HepG2 (cell line): Measurements from ENCODE around the gene MAPK8IP1. TPM values are rescaled to one million over a fixed set of nuclear protein-coding genes. Genes with fewer than 3 reads are reported as not detected.

ENCODE experiments used
- ATAC-seq: fragments of 200-7000 bp; cut with Tn5 transposase; 3 replicates; pipeline ENCODE4 v1.9.1; 2020; ENCODE audit warnings: mild to moderate bottlenecking, moderate library complexity
- BruUV-seq: library from RNA; stranded (reverse); fragments of 400-500 nt; replicated peaks from 2 replicates; lab custom pipeline; 2021; lab: Mats Ljungman, UMichigan
- CTCF ChIA-PET: fragments of 300-600 bp; formaldehyde crosslinking; extraction: SDS; loops from one replicate; lab custom pipeline; 2021; ENCODE audit warnings: low total read pairs, inconsistent platforms, low intra/inter-chr PET ratio; lab: Yijun Ruan, JAX
- POLR2A ChIA-PET: fragments of 350-600 bp; sonication (Branson Sonifier 250); formaldehyde crosslinking; loops from one replicate; lab custom pipeline; 2020; ENCODE audit warnings: antibody characterized with exemption, inconsistent platforms; lab: Yijun Ruan, JAX
- DNase-seq: peaks from one replicate; pipeline ENCODE4 v3.0.0-alpha.2; 2015; ENCODE audit warnings: low spot score
- FAIRE-seq: peaks from 3 replicates; lab custom pipeline; 2011; peaks lifted over from hg19 to GRCh38; lab: Jason Lieb, UNC
- H2AFZ ChIP-seq: one replicate; pipeline ENCODE4 v1.6.1; 2011; ENCODE audit warnings: low read length, inconsistent platforms
- H3K27ac ChIP-seq: fragments of 300-600 bp; 3 replicates; pipeline ENCODE4 v1.8.0; 2011; ENCODE audit warnings: mixed run types, mild to moderate bottlenecking, mixed read lengths, low read length, inconsistent platforms; ENCODE audit not compliant: insufficient read depth; ENCODE audit errors: extremely low read length
- H3K27me3 ChIP-seq, 2 experiments: fragments of 200-600 bp in 1 of 2; 2 replicates in 1 of 2; 3 replicates in 1 of 2; pipeline versions ENCODE4 v1.6.0 to v1.8.0; 2011; ENCODE audit warnings: low read length in 2 of 2, mild to moderate bottlenecking in 2 of 2, moderate library complexity in 2 of 2, inconsistent platforms in 1 of 2; ENCODE audit not compliant: insufficient read depth in 2 of 2, control insufficient read depth in 1 of 2
- H3K36me3 ChIP-seq, 2 experiments: fragments of 200-600 bp in 1 of 2; replicated peaks in 1 of 2; 2 replicates in 1 of 2; 3 replicates in 1 of 2; pipeline versions ENCODE4 v1.5.1 to v1.8.0; 2011; ENCODE audit warnings: low read length in 2 of 2, inconsistent platforms in 1 of 2; ENCODE audit not compliant: insufficient read depth in 2 of 2, control insufficient read depth in 1 of 2
- H3K4me1 ChIP-seq: 2 replicates; pipeline ENCODE4 v1.5.1; 2012; ENCODE audit warnings: low read length, inconsistent platforms; ENCODE audit not compliant: insufficient read depth
- H3K4me2 ChIP-seq: 2 replicates; pipeline ENCODE4 v1.6.0; 2011; ENCODE audit warnings: low read depth, low read length, inconsistent platforms
- H3K4me3 ChIP-seq, 3 experiments: fragments of 200-600 bp in 1 of 3; sonication (generic), shearing (Covaris generic) in 1 of 3; replicated peaks in 1 of 3; 2 replicates each; pipeline ENCODE4 v1.5.1; 2011 to 2016; ENCODE audit warnings: low read length in 3 of 3, inconsistent platforms in 2 of 3, low read depth in 2 of 3, mild to moderate bottlenecking in 2 of 3, control low read depth in 1 of 3, mixed read lengths in 1 of 3; ENCODE audit not compliant: insufficient read depth in 1 of 3
- H3K79me2 ChIP-seq: one replicate; pipeline ENCODE4 v1.6.1; 2011; ENCODE audit warnings: low read length, inconsistent platforms; ENCODE audit not compliant: insufficient read depth
- H3K9ac ChIP-seq: 2 replicates; pipeline ENCODE4 v1.6.0; 2011; ENCODE audit warnings: mild to moderate bottlenecking, low read depth, low read length, inconsistent platforms; ENCODE audit not compliant: insufficient read depth
- H3K9me3 ChIP-seq: 2 replicates; pipeline ENCODE4 v1.5.1; 2012; ENCODE audit warnings: mild to moderate bottlenecking, low read length
- H4K20me1 ChIP-seq: 2 replicates; pipeline ENCODE4 v1.6.0; 2011; ENCODE audit warnings: inconsistent platforms, mild to moderate bottlenecking, low read length, moderate library complexity; ENCODE audit not compliant: insufficient read depth
- ATF7 ChIP-seq, 2 experiments: fragments of 450-650 bp in 1 of 2; sonication (generic) in 1 of 2; formaldehyde crosslinking in 1 of 2; IDR thresholded peaks; 2 replicates each; pipeline versions ENCODE4 v1.4.0 to v1.6.1; 2016 to 2020; ENCODE audit warnings: antibody characterized with exemption in 1 of 2, mild to moderate bottlenecking in 1 of 2, missing genetic modification reagents in 1 of 2
- ATF7-NPFF ChIP-seq: sonication (generic); formaldehyde crosslinking; IDR thresholded peaks from 2 replicates; pipeline ENCODE4 v1.8.1; 2023; ENCODE audit warnings: mild to moderate bottlenecking, low read depth, missing genetic modification reagents, moderate library complexity
- BRD4 ChIP-seq: sonication (generic); formaldehyde crosslinking; IDR thresholded peaks from 2 replicates; pipeline ENCODE4 v1.4.0; 2020; ENCODE audit warnings: missing genetic modification reagents
- CREM ChIP-seq, 2 experiments: sonication (generic) in 1 of 2; formaldehyde crosslinking in 1 of 2; IDR thresholded peaks; 2 replicates each; pipeline versions ENCODE4 v1.4.0 to v1.6.1; 2016 to 2020; ENCODE audit warnings: antibody characterized with exemption in 1 of 2, mild to moderate bottlenecking in 1 of 2, missing genetic modification reagents in 1 of 2
- ESRRA ChIP-seq: sonication (generic); formaldehyde crosslinking; IDR thresholded peaks from 2 replicates; pipeline ENCODE4 v1.5.1; 2020; ENCODE audit warnings: mild to moderate bottlenecking, low read depth, missing genetic modification reagents
- HDAC6 ChIP-seq: fragments of 200-600 bp; sonication (generic); IDR thresholded peaks from 2 replicates; pipeline ENCODE4 v1.7.0; 2017; ENCODE audit warnings: mild to moderate bottlenecking, antibody characterized with exemption, low read length, low read depth
- HOXA5 ChIP-seq: sonication (generic); formaldehyde crosslinking; IDR thresholded peaks from 2 replicates; pipeline ENCODE4 v1.4.0; 2020; ENCODE audit warnings: missing genetic modification reagents
- LCORL ChIP-seq, 2 experiments: fragments of 450-650 bp in 1 of 2; sonication (generic) in 1 of 2; formaldehyde crosslinking in 1 of 2; IDR thresholded peaks; 2 replicates each; pipeline versions ENCODE4 v1.5.0 to v1.6.1; 2017 to 2020; ENCODE audit warnings: antibody characterized with exemption in 1 of 2, missing genetic modification reagents in 1 of 2
- PAF1 ChIP-seq: IDR thresholded peaks from 2 replicates; pipeline ENCODE4 v1.6.1; 2016; ENCODE audit warnings: missing genetic modification reagents, missing compliant biosample characterization
- ZNF629 ChIP-seq: sonication (generic); formaldehyde crosslinking; conservative IDR thresholded peaks from 2 replicates; pipeline ENCODE4 v1.5.0; 2020; ENCODE audit warnings: missing genetic modification reagents
- ZNF644 ChIP-seq: IDR thresholded peaks from 2 replicates; pipeline ENCODE4 v1.6.1; 2016; ENCODE audit warnings: low read depth
- ZNF773 ChIP-seq: sonication (generic); formaldehyde crosslinking; IDR thresholded peaks from 2 replicates; pipeline ENCODE4 v1.4.0; 2020; ENCODE audit warnings: missing genetic modification reagents, borderline replicate concordance
- ZSCAN21 ChIP-seq: sonication (generic); formaldehyde crosslinking; IDR thresholded peaks from 2 replicates; pipeline ENCODE4 v1.8.0; 2022; ENCODE audit warnings: mild to moderate bottlenecking, missing genetic modification reagents, moderate library complexity, borderline replicate concordance
- WGBS: methylation state at CpG from one replicate; pipeline ENCODE4 v1.1.6; 2017; ENCODE audit warnings: low lambda C conversion rate; 5-methylcytosine and 5-hydroxymethylcytosine counted together
- in situ Hi-C: cut with HindIII; loops from 2 replicates; pipeline ENCODE4 v1.10.0; 2017; ENCODE audit warnings: low pct_unique_long_range_greater_than_20kb; ENCODE audit not compliant: extremely low pct_ligation_motif_present
- intact Hi-C: fragments of 100-400 bp; cut with micrococcal nuclease; formaldehyde crosslinking; loops from one replicate; pipeline ENCODE4 v1.10.0; 2022; ENCODE audit not compliant: unreplicated experiment
- polyA plus RNA-seq, 8 experiments: library from polyadenylated mRNA; depleted of rRNA in 3 of 8; stranded (reverse) in 7 of 8; unstranded in 1 of 8; fragments of >200 nt; fragmentation: Illumina TruSeq in 4 of 8; extraction: Trizol in 4 of 8; gene quantifications; 2 replicates each; pipeline versions ENCODE4 v1.2.1 to v1.2.3, GENCODE V29; 2011 to 2016; ENCODE audit warnings: low read depth in 4 of 8, missing spikeins in 1 of 8, mixed read lengths in 1 of 8; ENCODE audit not compliant: insufficient read depth in 1 of 8
- total RNA-seq, 5 experiments: library from RNA; depleted of rRNA; stranded (reverse); fragments of >200 nt; fragmentation: Illumina TruSeq; extraction: Trizol; gene quantifications; 2 replicates each; pipeline ENCODE4 v1.2.3, GENCODE V29; 2016; ENCODE audit warnings: low read depth in 1 of 5
- TF ChIP-seq, protein P1 (sequence below): sonication (generic); formaldehyde crosslinking; IDR thresholded peaks from 2 replicates; pipeline ENCODE4 v1.8.1; 2023; ENCODE audit warnings: mild to moderate bottlenecking, missing genetic modification reagents
- TF ChIP-seq, protein P2 (sequence below): IDR thresholded peaks from 2 replicates; pipeline ENCODE4 v1.6.1; 2016
- TF ChIP-seq, protein P3 (sequence below): sonication (generic); formaldehyde crosslinking; IDR thresholded peaks from 2 replicates; pipeline ENCODE4 v1.5.0; 2020; ENCODE audit warnings: missing genetic modification reagents
- TF ChIP-seq, protein P4 (sequence below): sonication (generic); formaldehyde crosslinking; IDR thresholded peaks from 2 replicates; pipeline ENCODE4 v1.8.0; 2022; ENCODE audit warnings: low read depth, missing genetic modification reagents

MAPK8IP1 gene
- total and polyA plus RNA-seq, 2 of the 13 experiments (the other 11 are each of a cell fraction or from before 2014, with no cell fraction given): 2.2 to 4.2 TPM

DNA sequence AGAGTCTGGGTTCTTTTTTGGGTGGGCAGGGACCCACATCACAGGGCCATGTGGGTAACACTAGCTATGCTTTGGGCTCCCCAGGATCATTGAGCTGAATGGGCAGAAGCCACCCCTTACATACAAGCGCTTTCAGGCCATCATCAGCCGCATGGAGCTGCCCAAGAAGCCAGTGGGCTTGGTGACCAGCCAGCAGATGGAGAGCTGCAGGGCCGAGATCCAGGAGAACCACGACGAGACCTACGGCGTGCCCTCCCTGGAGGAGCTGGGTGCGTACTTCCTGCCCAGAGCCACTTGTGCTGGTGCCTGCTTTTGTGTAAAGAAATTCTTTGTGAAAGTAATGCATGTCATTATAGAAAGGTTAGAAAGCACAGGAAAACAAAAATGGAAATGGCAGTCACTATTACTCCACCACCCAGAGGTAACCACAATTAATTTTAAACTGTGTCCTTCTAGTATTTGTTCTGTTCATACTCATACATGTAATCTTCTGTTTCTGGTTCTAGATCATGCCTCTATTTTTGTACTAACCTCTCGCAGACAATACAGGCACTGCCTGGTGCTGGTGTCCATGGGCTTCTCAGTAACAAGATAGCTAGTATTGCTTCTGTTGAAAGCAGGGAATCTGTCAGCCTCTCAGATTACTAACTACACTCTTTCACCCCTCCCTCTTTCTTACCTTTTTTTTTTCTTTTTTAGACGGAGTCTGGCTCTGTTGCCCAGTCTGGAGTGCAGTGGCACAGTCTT lies 24.5 kb upstream of the MAPK8IP1 start:
- 98% methylated on average over 10 of the region's 10 CpGs for WGBS
- POLR2A ChIA-PET: no interaction called here

DNA sequence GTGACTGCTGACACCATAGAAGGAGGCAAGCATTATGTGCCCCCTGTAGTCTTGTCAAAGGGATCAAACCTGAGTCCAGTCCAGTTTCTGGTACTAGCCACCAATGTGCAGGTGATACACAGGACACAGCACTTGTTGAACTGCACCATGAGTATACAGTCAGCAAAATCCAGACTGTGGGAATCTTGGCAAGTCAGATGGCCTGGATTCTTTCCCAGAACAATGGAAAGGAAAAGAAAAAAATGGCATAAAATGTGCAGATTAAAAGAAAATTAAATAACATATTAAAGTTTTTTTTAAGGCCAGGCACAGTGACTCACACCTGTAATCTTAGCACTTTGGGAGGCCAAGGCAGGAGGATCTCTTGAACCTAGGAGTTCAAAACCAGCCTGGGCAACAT lies 21.4 kb upstream of the MAPK8IP1 start:
- H3K27ac ChIP-seq: no peak overlapping the region
- H2AFZ ChIP-seq: no peak overlapping the region
- no peak for ATAC-seq
- no peak for FAIRE-seq
- no peaks in the 10 kb centered on the region for H4K20me1 ChIP-seq
- no TSS peak for BruUV-seq
- in situ Hi-C loops: no loop called here
- ChIA-PET POLR2A (no interaction called here), CTCF (no interaction called here)
- peaks cover 23 to 75% of the 10 kb centered on the region in 2 experiments for H3K36me3 ChIP-seq
- H3K4me3 ChIP-seq: no peak overlapping the region
- no peak overlapping the region for H3K4me2 ChIP-seq
- no peaks in the 10 kb centered on the region for H3K79me2 ChIP-seq
- no peaks in the 10 kb centered on the region for H3K9me3 ChIP-seq
- DNase-seq: no peak
- H3K9ac ChIP-seq: no peak overlapping the region
- H3K27me3 ChIP-seq: no peaks in the 10 kb centered on the region
- H3K4me1 ChIP-seq: no peaks in the 10 kb centered on the region
- intact Hi-C loops: no loop called here
- no peak for TF ChIP-seq ZNF773
- no peak for TF ChIP-seq ATF7-NPFF (CRISPR knock-in tag)
- TF ChIP-seq PAF1: no peak
- TF ChIP-seq, protein P1, sequence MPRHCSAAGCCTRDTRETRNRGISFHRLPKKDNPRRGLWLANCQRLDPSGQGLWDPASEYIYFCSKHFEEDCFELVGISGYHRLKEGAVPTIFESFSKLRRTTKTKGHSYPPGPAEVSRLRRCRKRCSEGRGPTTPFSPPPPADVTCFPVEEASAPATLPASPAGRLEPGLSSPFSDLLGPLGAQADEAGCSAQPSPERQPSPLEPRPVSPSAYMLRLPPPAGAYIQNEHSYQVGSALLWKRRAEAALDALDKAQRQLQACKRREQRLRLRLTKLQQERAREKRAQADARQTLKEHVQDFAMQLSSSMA (CRISPR knock-in tag): no peak
- no peak for TF ChIP-seq ATF7 (IDR thresholded peaks at IDR 0.05)
- TF ChIP-seq ATF7 (CRISPR knock-in tag; IDR thresholded peaks at IDR 0.05): no peak
- TF ChIP-seq, protein P2, sequence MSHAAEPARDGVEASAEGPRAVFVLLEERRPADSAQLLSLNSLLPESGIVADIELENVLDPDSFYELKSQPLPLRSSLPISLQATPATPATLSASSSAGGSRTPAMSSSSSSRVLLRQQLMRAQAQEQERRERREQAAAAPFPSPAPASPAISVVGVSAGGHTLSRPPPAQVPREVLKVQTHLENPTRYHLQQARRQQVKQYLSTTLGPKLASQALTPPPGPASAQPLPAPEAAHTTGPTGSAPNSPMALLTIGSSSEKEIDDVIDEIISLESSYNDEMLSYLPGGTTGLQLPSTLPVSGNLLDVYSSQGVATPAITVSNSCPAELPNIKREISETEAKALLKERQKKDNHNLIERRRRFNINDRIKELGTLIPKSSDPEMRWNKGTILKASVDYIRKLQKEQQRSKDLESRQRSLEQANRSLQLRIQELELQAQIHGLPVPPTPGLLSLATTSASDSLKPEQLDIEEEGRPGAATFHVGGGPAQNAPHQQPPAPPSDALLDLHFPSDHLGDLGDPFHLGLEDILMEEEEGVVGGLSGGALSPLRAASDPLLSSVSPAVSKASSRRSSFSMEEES: no peak
- TF ChIP-seq, protein P3, sequence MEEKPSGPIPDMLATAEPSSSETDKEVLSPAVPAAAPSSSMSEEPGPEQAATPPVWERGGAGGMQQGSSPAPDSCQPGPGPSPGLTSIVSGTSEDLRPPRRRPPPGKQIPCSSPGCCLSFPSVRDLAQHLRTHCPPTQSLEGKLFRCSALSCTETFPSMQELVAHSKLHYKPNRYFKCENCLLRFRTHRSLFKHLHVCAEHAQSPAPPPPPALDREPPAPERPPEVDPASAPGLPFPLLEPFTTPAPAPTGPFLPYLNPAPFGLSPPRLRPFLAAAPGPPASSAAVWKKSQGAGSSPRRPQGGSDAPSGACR (CRISPR knock-in tag): no peak
- TF ChIP-seq ZNF629 (CRISPR knock-in tag): no peak
- TF ChIP-seq LCORL (IDR thresholded peaks at IDR 0.05): no peak
- TF ChIP-seq LCORL (CRISPR knock-in tag; IDR thresholded peaks at IDR 0.05): no peak

More for the DNA sequence above, 24.5 kb upstream of the MAPK8IP1 start:
- Histone ChIP-seq H3K27ac (no peak overlapping the region), H3K9ac (no peak overlapping the region), H3K9me3 (no peaks in the 10 kb centered on the region), H4K20me1 (no peaks in the 10 kb centered on the region), H3K4me2 (no peak overlapping the region), H3K27me3 (no peaks in the 10 kb centered on the region), H3K79me2 (no peaks in the 10 kb centered on the region), H2AFZ (no peak overlapping the region), H3K36me3 (peaks cover 25 to 81% of the 10 kb centered on the region in 2 experiments), H3K4me3 (no peak overlapping the region), H3K4me1 (no peaks in the 10 kb centered on the region)
- DNase-seq (no peak), FAIRE-seq (no peak), ATAC-seq (no peak)
- CTCF ChIA-PET: no interaction called here
- intact Hi-C loops: no loop called here
- in situ Hi-C loops: no loop called here
- TF ChIP-seq ZNF644 (CRISPR knock-in tag) (no peak), HDAC6 (no peak), CREM (IDR thresholded peaks at IDR 0.05) (no peak), CREM (CRISPR knock-in tag; IDR thresholded peaks at IDR 0.05) (no peak), HOXA5 (CRISPR knock-in tag) (no peak), ZSCAN21 (CRISPR knock-in tag) (no peak), ESRRA (CRISPR knock-in tag) (no peak), BRD4 (no peak)
- TF ChIP-seq, protein P4, sequence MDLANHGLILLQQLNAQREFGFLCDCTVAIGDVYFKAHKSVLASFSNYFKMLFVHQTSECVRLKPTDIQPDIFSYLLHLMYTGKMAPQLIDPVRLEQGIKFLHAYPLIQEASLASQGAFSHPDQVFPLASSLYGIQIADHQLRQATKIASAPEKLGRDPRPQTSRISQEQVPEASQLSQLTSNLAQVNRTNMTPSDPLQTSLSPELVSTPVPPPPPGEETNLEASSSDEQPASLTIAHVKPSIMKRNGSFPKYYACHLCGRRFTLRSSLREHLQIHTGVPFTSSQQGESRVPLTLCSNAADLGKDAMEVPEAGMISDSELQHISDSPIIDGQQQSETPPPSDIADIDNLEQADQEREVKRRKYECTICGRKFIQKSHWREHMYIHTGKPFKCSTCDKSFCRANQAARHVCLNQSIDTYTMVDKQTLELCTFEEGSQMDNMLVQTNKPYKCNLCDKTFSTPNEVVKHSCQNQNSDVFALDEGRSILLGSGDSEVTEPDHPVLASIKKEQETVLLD (CRISPR knock-in tag): no peak
- BruUV-seq: no TSS peak
